Peyer's patch (tissue), 4 donors: ENCODE measurements around the gene MED1. TPM values are rescaled to one million over a fixed set of nuclear protein-coding genes. Genes with fewer than 3 reads are reported as not detected.

Source experiments
- DNase-seq, 3 donors: peaks; one replicate each; pipeline ENCODE4 v3.0.0-alpha.2; 2017 to 2019
- H3K27ac ChIP-seq, 4 donors: fragments of 200-600 bp; sonication (generic); one replicate each; pipeline ENCODE4 v1.5.1; 2016 to 2019
- H3K27me3 ChIP-seq, 2 donors: fragments of 200-600 bp; sonication (generic); one replicate each; pipeline ENCODE4 v1.5.1; 2019
- H3K36me3 ChIP-seq, 3 donors: fragments of 200-600 bp; sonication (generic); one replicate each; pipeline ENCODE4 v1.5.1; 2016 to 2019
- H3K4me1 ChIP-seq, 4 donors: fragments of 200-600 bp; sonication (generic); one replicate each; pipeline ENCODE4 v1.5.1; 2016 to 2019
- H3K4me3 ChIP-seq, 4 donors: fragments of 200-600 bp; sonication (generic); 1 replicate in 3 of 4; 2 replicates in 1 of 4; pipeline ENCODE4 v1.5.1; 2016 to 2019; ENCODE audit warnings: mild to moderate bottlenecking in 1 of 4
- H3K9me3 ChIP-seq, 4 donors: fragments of 200-600 bp; sonication (generic); one replicate each; pipeline ENCODE4 v1.5.1; 2016 to 2019; ENCODE audit warnings: mild to moderate bottlenecking in 1 of 4
- CTCF ChIP-seq, 6 experiments: fragments of 450-650 bp in 4 of 6; fragments of 200-600 bp in 2 of 6; sonication (generic) in 1 of 6; IDR thresholded peaks; one replicate each; pipeline ENCODE4 v1.5.1; 2017 to 2019; ENCODE audit warnings: antibody characterized with exemption in 6 of 6, mild to moderate bottlenecking in 3 of 6, moderate library complexity in 1 of 6
- POLR2A ChIP-seq, 2 donors: fragments of 450-650 bp; IDR thresholded peaks; one replicate each; pipeline ENCODE4 v1.5.1; 2017; ENCODE audit warnings: antibody characterized with exemption in 2 of 2, mild to moderate bottlenecking in 2 of 2, moderate library complexity in 2 of 2
- total RNA-seq, 4 donors: library from RNA; depleted of rRNA; stranded (reverse); fragments of >200 nt; gene quantifications; one replicate each; pipeline ENCODE4 v1.1.0, GENCODE V29; 2016

MED1 gene
- total RNA-seq, 4 donors from 2014 or later: 22.5 to 41.0 (median 36.8) TPM

DNA sequence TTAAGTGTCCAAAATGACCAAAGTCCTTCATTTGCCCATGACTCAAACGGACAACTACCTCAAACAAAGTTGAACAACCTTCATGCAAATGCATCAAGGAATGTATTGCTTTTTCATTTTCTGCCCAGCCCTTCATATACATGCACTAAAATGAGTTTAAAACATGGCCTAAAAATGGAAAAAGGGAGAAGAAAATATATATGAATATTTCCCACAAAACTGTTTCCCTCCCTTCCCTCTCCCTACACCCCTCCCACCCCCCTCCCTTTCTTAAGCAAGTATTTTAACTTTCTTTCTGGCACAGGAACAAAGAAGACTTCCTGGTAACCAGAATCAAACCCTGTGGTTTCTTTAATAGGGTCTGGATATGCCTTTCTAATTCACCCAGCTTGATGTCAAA lies 44.1 kb downstream of the MED1 start:
- Histone ChIP-seq H3K9me3 (no peaks in the 10 kb centered on the region), H3K27ac (no peak overlapping the region), H3K27me3 (no peaks in the 10 kb centered on the region), H3K4me3 (no peak overlapping the region), H3K36me3 (peaks cover 0 to 46% (median 3%) of the 10 kb centered on the region in 3 donors), H3K4me1 (no peaks in the 10 kb centered on the region)
- TF ChIP-seq POLR2A (IDR thresholded peaks at IDR 0.05): no peak
- no peak for TF ChIP-seq CTCF (IDR thresholded peaks at IDR 0.05)
- no peak for DNase-seq

DNA sequence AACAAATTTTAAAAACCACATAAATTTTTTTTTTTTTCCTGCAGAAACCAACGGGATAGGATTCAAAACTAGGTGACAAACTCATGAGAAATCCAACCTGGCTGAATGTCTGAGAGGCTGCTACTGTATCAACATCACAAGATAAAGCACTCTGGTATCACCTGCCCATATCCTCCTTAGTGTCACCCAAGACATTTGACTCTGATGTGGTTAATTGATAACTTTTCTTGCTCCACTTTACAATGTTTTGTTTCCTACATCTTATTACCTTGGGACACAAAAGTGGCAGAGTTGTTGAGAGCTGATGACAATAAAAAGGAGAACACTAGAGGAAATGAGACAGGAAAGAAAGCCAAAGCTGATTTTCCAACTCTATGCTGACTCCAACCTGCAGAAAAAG lies 45.6 kb downstream of the MED1 start:
- peaks cover 0 to 31% (median 3%) of the 10 kb centered on the region in 3 donors for H3K36me3 ChIP-seq
- peaks cover 0 to under 1% (median 0%) of the 10 kb centered on the region in 4 donors for H3K4me1 ChIP-seq
- H3K9me3 ChIP-seq: no peaks in the 10 kb centered on the region
- TF ChIP-seq CTCF (IDR thresholded peaks at IDR 0.05) (no peak), POLR2A (IDR thresholded peaks at IDR 0.05) (no peak)
- DNase-seq: no peak
- H3K27me3 ChIP-seq: no peaks in the 10 kb centered on the region
- no peak overlapping the region for H3K4me3 ChIP-seq
- H3K27ac ChIP-seq: no peak overlapping the region

DNA sequence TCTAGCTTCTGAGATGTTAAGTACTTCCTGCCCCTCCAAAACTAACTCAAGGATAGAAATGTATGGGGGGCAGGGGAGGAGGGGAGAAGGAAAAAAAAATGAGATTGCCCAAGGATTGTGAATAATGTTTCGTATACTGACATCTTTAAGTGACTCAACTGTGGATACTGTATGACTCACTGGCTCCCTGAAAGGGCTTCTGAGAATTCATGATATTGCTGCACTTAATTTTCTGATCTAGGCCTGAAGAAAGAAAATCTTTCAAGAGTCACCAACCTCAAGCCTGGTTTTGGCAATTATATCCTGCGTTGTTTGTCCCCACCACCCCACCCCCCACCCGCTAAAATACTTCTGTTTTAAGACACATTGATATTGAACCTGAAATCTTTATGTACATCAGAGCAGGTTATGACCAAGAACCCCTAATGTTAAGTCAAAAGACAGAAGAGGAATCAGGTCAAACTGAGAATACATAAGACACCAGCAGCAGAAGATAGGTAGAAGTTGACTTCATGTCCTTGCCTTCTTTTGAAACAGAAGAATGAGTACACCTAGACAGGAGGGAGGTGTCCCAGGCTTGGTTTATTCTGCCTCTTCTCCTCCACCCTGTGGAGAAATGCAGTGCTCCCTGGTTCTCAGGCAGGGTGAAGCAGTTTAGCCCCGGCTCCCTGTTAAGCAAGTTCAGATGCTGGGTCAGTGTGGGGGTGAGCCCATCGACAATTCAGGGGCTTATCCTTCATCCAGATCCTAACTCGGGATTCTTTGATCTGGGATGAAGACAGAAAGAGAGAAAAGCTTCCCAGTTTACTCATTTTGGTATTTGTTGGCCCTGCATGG lies 46.3 kb downstream of the MED1 start:
- no peak overlapping the region for H3K4me3 ChIP-seq

GRCh38 chr17:39402890-39403605 lies 48.0 kb downstream of the MED1 start:
- no peak for DNase-seq
- H3K4me1 ChIP-seq: peaks cover 0 to 23% (median 5%) of the 10 kb centered on the region in 4 donors
- no peaks in the 10 kb centered on the region for H3K27me3 ChIP-seq
- TF ChIP-seq POLR2A (IDR thresholded peaks at IDR 0.05) (no peak), CTCF (IDR thresholded peaks at IDR 0.05) (no peak)
- no peak overlapping the region for H3K4me3 ChIP-seq
- H3K9me3 ChIP-seq: no peaks in the 10 kb centered on the region
- H3K36me3 ChIP-seq: peaks cover 0 to 7% (median 0%) of the 10 kb centered on the region in 3 donors
- no peak overlapping the region for H3K27ac ChIP-seq

More for the DNA sequence above, 46.3 kb downstream of the MED1 start:
- H3K4me1 ChIP-seq: peaks cover 0 to 7% (median 4%) of the 10 kb centered on the region in 4 donors
- peaks cover 0 to 24% (median 1%) of the 10 kb centered on the region in 3 donors for H3K36me3 ChIP-seq
- no peak overlapping the region for H3K27ac ChIP-seq
- DNase-seq: no peak
- H3K27me3 ChIP-seq: no peaks in the 10 kb centered on the region
- H3K9me3 ChIP-seq: no peaks in the 10 kb centered on the region
- no peak for TF ChIP-seq CTCF (IDR thresholded peaks at IDR 0.05)
- TF ChIP-seq POLR2A (IDR thresholded peaks at IDR 0.05): no peak

- Histone ChIP-seq H3K9me3 (no peaks in the 10 kb centered on the region), H3K27ac (peak overlapping the region; percentile 83 to 96 (median 92)), H3K27me3 (no peaks in the 10 kb centered on the region), H3K4me3 (peak overlapping the region; percentile 68 to 98 (median 91)), H3K36me3 (peaks cover 0 to under 1% (median 0%) of the 10 kb centered on the region in 3 donors), H3K4me1 (peaks cover 0 to 24% (median 5%) of the 10 kb centered on the region in 4 donors)
- TF ChIP-seq POLR2A (IDR thresholded peaks at IDR 0.05): no peak
- TF ChIP-seq CTCF (IDR thresholded peaks at IDR 0.05): no peak
- peak; percentile 94 to 97 (median 94) for DNase-seq
Measured at GRCh38 chr17:39402244-39402889, 48.7 kb downstream of the MED1 start.
